ENCODE results near the gene SHC4. TPM values are rescaled to one million over a fixed set of nuclear protein-coding genes. Genes with fewer than 3 reads are reported as not detected.
A peak's percentile ranks its signal among the peaks of the same experiment; 100 is the strongest.

The SHC4 gene
- total RNA-seq, 1 donor from 2014 or later: 7.2 TPM

DNA sequence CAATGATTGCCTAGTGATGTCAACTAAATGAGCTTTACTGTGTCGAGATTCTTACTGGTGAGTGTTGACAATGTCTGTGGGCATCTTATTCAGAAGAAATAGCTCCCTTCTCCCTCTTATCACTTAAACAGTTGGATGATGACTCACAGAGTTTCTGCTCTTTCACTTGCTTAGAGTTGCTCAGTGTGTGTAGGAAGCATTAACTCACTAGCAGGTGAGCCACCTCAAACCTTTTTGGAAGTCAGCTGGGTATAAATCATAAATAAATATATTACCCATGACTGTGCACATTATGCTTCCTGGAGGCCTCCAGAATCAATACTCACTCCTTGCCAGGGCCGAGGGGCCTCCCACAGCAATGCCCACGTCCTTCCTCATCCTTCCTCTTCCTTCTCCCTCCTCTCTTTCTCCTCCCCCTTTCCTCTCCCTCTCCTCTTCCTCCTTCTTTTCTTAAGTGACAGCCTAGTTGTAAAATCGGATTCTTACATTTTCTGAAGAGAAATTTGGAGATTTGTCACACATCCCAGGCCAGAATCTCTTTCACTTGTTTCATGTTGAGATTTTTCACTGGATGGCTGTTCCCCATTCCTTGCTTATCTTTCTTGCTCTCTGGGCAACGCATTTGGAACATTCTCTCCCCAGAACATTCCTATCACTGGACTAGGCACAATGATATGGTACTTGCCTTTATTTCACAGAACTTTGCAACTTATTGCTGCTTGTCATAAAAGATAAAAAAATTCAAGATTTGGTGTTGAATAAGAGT lies 17.5 kb downstream of the SHC4 start:
- Histone ChIP-seq H3K4me1 (peaks cover 2 to 8% of the 10 kb centered on the region in 2 donors), H3K9me3 (no peaks in the 10 kb centered on the region), H3K27me3 (no peaks in the 10 kb centered on the region), H3K27ac (peak overlapping the region; percentile 66 to 80), H3K4me3 (peak overlapping the region in 1 of 2 donors; percentile 13), H3K36me3 (no peaks in the 10 kb centered on the region)
- no peak for DNase-seq (ENCODE audit: low spot score in 2 of 2)
- intact Hi-C loops (cut with DNase I): loop anchor here (5.0 kb wide), 1 partner anchor 156 kb away; no protein-coding TSS in a partner anchor
- TF ChIP-seq, protein P1, sequence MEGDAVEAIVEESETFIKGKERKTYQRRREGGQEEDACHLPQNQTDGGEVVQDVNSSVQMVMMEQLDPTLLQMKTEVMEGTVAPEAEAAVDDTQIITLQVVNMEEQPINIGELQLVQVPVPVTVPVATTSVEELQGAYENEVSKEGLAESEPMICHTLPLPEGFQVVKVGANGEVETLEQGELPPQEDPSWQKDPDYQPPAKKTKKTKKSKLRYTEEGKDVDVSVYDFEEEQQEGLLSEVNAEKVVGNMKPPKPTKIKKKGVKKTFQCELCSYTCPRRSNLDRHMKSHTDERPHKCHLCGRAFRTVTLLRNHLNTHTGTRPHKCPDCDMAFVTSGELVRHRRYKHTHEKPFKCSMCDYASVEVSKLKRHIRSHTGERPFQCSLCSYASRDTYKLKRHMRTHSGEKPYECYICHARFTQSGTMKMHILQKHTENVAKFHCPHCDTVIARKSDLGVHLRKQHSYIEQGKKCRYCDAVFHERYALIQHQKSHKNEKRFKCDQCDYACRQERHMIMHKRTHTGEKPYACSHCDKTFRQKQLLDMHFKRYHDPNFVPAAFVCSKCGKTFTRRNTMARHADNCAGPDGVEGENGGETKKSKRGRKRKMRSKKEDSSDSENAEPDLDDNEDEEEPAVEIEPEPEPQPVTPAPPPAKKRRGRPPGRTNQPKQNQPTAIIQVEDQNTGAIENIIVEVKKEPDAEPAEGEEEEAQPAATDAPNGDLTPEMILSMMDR (IDR thresholded peaks at IDR 0.05): no peak

DNA sequence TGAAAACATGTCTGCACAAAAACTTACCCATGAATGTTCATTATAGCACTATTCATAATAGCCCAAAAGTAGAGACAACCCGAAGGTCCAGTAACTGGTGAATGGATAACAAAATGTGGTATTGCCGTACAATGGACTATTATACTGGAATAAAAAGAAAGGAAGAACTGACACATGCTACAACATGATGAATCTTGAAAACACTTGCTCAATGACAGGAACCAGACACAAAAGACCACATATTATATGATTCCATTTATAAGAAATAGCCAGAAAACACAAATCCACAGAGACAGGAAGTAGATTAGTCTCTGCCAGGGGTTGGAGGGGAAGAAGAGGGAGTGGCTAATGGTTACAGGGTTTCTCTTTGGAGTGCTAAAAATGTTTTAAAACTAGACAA lies 18.3 kb downstream of the SHC4 start:
- TF ChIP-seq, protein P1 (IDR thresholded peaks at IDR 0.05): no peak
- Histone ChIP-seq H3K4me1 (peaks cover 2 to 8% of the 10 kb centered on the region in 2 donors), H3K36me3 (no peaks in the 10 kb centered on the region), H3K4me3 (no peak overlapping the region), H3K27me3 (no peaks in the 10 kb centered on the region), H3K9me3 (no peaks in the 10 kb centered on the region), H3K27ac (peak overlapping the region; percentile 36 to 80)
- intact Hi-C loops (cut with DNase I): loop anchor here (5.0 kb wide), 1 partner anchor 157 kb away; no protein-coding TSS in a partner anchor
- no peak for DNase-seq (ENCODE audit: low spot score in 2 of 2)

DNA sequence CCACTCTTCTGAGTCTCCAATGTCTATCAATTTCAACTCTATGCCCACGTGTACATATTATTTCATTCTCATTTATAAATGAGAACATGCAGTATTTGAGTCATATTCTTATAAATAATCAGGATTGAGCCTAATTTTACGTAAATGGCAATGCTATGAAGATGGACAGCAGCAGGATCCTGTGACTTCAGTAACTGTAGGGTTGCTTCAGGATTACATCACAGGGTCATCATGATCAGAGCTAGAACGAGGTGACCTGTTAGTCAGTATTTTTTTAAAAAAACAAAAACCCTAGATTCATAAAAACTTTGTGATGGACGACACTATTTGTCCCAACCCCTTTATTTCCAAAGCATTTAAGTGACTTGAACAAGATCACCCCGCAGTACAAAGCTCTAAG lies 21.8 kb downstream of the SHC4 start:
- intact Hi-C loops (cut with DNase I): no loop called here
- DNase-seq (ENCODE audit: low spot score in 2 of 2): no peak
- H3K27ac ChIP-seq: no peak overlapping the region

DNA sequence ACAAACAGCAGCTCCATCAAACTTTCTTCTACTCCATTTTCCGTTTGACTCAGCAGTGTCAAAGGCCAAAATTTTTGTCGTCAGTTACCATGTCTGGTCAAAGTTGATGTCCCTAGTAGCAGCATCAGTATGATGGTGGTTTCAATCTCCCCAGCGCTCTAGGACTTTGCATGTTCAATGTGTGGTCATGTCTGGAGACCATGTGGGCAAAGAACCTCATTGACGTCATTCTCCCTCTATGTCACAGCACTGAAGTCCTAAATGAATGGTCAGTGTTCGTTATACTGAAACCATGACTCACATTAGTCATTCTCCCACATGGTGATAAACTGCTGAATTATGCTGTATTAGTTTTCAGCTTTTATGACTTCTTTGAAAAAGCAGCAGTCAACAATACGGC lies 23.2 kb downstream of the SHC4 start:
- Histone ChIP-seq H3K36me3 (no peaks in the 10 kb centered on the region), H3K27me3 (no peaks in the 10 kb centered on the region), H3K9me3 (no peaks in the 10 kb centered on the region), H3K4me3 (no peak overlapping the region), H3K27ac (no peak overlapping the region), H3K4me1 (peaks cover 0 to 2% of the 10 kb centered on the region in 2 donors)
- intact Hi-C loops (cut with DNase I): no loop called here
- DNase-seq (ENCODE audit: low spot score in 2 of 2): no peak
- TF ChIP-seq, protein P1 (IDR thresholded peaks at IDR 0.05): no peak

More for the DNA sequence above, 21.8 kb downstream of the SHC4 start:
- Histone ChIP-seq H3K4me1 (peaks cover 2 to 4% of the 10 kb centered on the region in 2 donors), H3K4me3 (no peak overlapping the region), H3K27me3 (no peaks in the 10 kb centered on the region), H3K36me3 (no peaks in the 10 kb centered on the region), H3K9me3 (no peaks in the 10 kb centered on the region)
- TF ChIP-seq, protein P1 (IDR thresholded peaks at IDR 0.05): no peak

DNA sequence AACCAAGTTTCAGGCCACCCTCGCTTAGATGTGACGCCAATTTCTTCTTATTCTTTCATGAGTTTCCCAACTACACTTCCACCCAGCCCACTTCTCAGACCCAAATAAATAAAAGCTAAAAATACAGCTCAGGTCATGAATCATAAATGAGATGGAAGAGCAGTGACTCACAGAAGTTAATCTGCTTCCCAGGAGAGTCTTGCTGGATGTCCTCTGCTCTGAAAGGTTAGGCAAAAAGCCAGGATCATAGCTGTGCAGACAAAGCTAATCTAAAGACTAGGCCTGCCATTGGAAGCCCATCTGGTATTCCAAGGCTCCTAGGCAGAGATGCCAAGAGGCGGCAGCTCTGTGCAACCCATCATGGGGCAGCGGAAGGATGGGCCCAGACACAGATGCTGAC lies 24.1 kb downstream of the SHC4 start:
- no peak for DNase-seq (ENCODE audit: low spot score in 2 of 2)

More for the DNA sequence above, 24.1 kb downstream of the SHC4 start:
- Histone ChIP-seq H3K4me3 (no peak overlapping the region), H3K27ac (peak overlapping the region in 1 of 2 donors; percentile 52), H3K4me1 (no peaks in the 10 kb centered on the region), H3K9me3 (no peaks in the 10 kb centered on the region), H3K27me3 (no peaks in the 10 kb centered on the region), H3K36me3 (no peaks in the 10 kb centered on the region)
- intact Hi-C loops (cut with DNase I): no loop called here
- TF ChIP-seq, protein P1 (IDR thresholded peaks at IDR 0.05): no peak

All from ascending aorta (tissue), 2 donors.